IMR-90 (cell line): Measurements from ENCODE around the gene C14orf93. TPM values are rescaled to one million over a fixed set of nuclear protein-coding genes. Genes with fewer than 3 reads are reported as not detected.
A peak's percentile ranks its signal among the peaks of the same experiment; 100 is the strongest.

Experiments used
- ATAC-seq: fragments of 200-7000 bp; cut with Tn5 transposase; 2 replicates; pipeline ENCODE4 v1.9.1; 2020; ENCODE audit warnings: low read depth, mild to moderate bottlenecking, moderate library complexity
- BruUV-seq: library from RNA; stranded (reverse); fragments of 400-500 nt; replicated peaks from 2 replicates; lab custom pipeline; 2021; lab: Mats Ljungman, UMichigan
- CTCF ChIA-PET: fragments of 300-600 bp; formaldehyde crosslinking; extraction: SDS; loops from one replicate; lab custom pipeline; 2021; ENCODE audit warnings: antibody characterized with exemption; lab: Yijun Ruan, JAX
- POLR2A ChIA-PET: fragments of 300-600 bp; sonication (Branson Sonifier 250); formaldehyde crosslinking; loops from one replicate; lab custom pipeline; 2022; ENCODE audit warnings: antibody characterized with exemption; ENCODE audit not compliant: unreplicated experiment; lab: Charles Lee
- DNase-seq: peaks from one replicate; pipeline ENCODE4 v3.0.0; 2013
- H2AFZ ChIP-seq: replicated peaks from 2 replicates; pipeline ENCODE3; 2013; ENCODE audit warnings: low read length, mild to moderate bottlenecking; ENCODE audit not compliant: poor library complexity
- H2AK5ac ChIP-seq: 2 replicates; pipeline ENCODE4 v1.6.1; 2013; ENCODE audit warnings: low read depth, low read length, inconsistent platforms
- H2AK9ac ChIP-seq: replicated peaks from 2 replicates; pipeline ENCODE3; 2013; ENCODE audit warnings: mild to moderate bottlenecking, low read depth, low read length, moderate library complexity; ENCODE audit not compliant: poor library complexity
- H2BK120ac ChIP-seq: 2 replicates; pipeline ENCODE4 v1.6.1; 2013; ENCODE audit warnings: low read depth, low read length, inconsistent platforms
- H2BK15ac ChIP-seq: 3 replicates; pipeline ENCODE4 v1.6.1; 2013; ENCODE audit warnings: low read depth, low read length, inconsistent platforms
- H2BK20ac ChIP-seq: 2 replicates; pipeline ENCODE4 v1.6.1; 2013; ENCODE audit warnings: low read depth, mild to moderate bottlenecking, inconsistent platforms, low read length, moderate library complexity
- H2BK5ac ChIP-seq: 2 replicates; pipeline ENCODE4 v1.6.1; 2013; ENCODE audit warnings: mild to moderate bottlenecking, low read depth, low read length, inconsistent platforms; ENCODE audit not compliant: poor library complexity, severe bottlenecking
- H3K14ac ChIP-seq: replicated peaks from 2 replicates; pipeline ENCODE4 v1.6.1; 2013; ENCODE audit warnings: low read depth, low read length, inconsistent platforms
- H3K18ac ChIP-seq: 2 replicates; pipeline ENCODE4 v1.6.1; 2013; ENCODE audit warnings: low read depth, low read length, control low read depth
- H3K23ac ChIP-seq: 2 replicates; pipeline ENCODE4 v1.6.1; 2013; ENCODE audit warnings: low read depth, low read length, inconsistent platforms
- H3K27ac ChIP-seq: 2 replicates; pipeline ENCODE4 v1.5.1; 2013; ENCODE audit warnings: mild to moderate bottlenecking, control low read depth, low read length; ENCODE audit not compliant: insufficient read depth
- H3K27me3 ChIP-seq: 2 replicates; pipeline ENCODE4 v1.6.1; 2013; ENCODE audit warnings: low read length; ENCODE audit not compliant: control insufficient read depth, insufficient read depth
- H3K36me3 ChIP-seq: 2 replicates; pipeline ENCODE4 v1.6.1; 2013; ENCODE audit warnings: low read length, mixed read lengths; ENCODE audit not compliant: control insufficient read depth, insufficient read depth
- H3K4ac ChIP-seq: 2 replicates; pipeline ENCODE4 v1.6.1; 2013; ENCODE audit warnings: low read depth, low read length, inconsistent platforms
- H3K4me1 ChIP-seq: 2 replicates; pipeline ENCODE4 v1.6.1; 2013; ENCODE audit warnings: low read length, mixed read lengths; ENCODE audit not compliant: control insufficient read depth, insufficient read depth
- H3K4me2 ChIP-seq: 2 replicates; pipeline ENCODE4 v1.6.1; 2013; ENCODE audit warnings: low read depth, mild to moderate bottlenecking, control low read depth, low read length, moderate library complexity
- H3K4me3 ChIP-seq: 2 replicates; pipeline ENCODE4 v1.5.1; 2013; ENCODE audit warnings: low read depth, mild to moderate bottlenecking, control low read depth, low read length, moderate library complexity; ENCODE audit not compliant: insufficient read depth
- H3K56ac ChIP-seq: 2 replicates; pipeline ENCODE4 v1.6.1; 2013; ENCODE audit warnings: low read length, inconsistent platforms; ENCODE audit not compliant: insufficient read depth; ENCODE audit errors: extremely low read depth
- H3K79me1 ChIP-seq, 2 experiments: 2 replicates each; pipeline ENCODE4 v1.6.1; 2013; ENCODE audit warnings: low read length in 2 of 2, inconsistent platforms in 1 of 2, low read depth in 1 of 2
- H3K9ac ChIP-seq: 2 replicates; pipeline ENCODE4 v1.6.1; 2013; ENCODE audit warnings: low read depth, low read length, control low read depth
- H3K9me1 ChIP-seq: 2 replicates; pipeline ENCODE4 v1.6.1; 2013; ENCODE audit warnings: low read length, inconsistent platforms; ENCODE audit not compliant: insufficient read depth
- H3K9me3 ChIP-seq: 2 replicates; pipeline ENCODE4 v1.6.1; 2013; ENCODE audit warnings: low read length; ENCODE audit not compliant: control insufficient read depth, insufficient read depth
- H4K20me1 ChIP-seq: 2 replicates; pipeline ENCODE4 v1.6.1; 2013; ENCODE audit warnings: low read length, inconsistent platforms; ENCODE audit not compliant: insufficient read depth
- H4K5ac ChIP-seq: 2 replicates; pipeline ENCODE4 v1.6.1; 2013; ENCODE audit warnings: mild to moderate bottlenecking, low read depth, low read length, control low read depth
- H4K8ac ChIP-seq, 2 experiments: 2 replicates each; pipeline ENCODE4 v1.6.1; 2013; ENCODE audit warnings: low read depth in 2 of 2, low read length in 2 of 2, control low read depth in 1 of 2, inconsistent platforms in 1 of 2
- H4K91ac ChIP-seq: 2 replicates; pipeline ENCODE4 v1.6.1; 2013; ENCODE audit warnings: low read depth, low read length, inconsistent platforms; ENCODE audit not compliant: insufficient read depth
- CHD1 ChIP-seq: IDR thresholded peaks from 2 replicates; pipeline ENCODE4 v1.6.1; 2012; ENCODE audit warnings: low read depth, low read length, improper control_type of control experiment
- FOS ChIP-seq: fragments of 150-350 bp; IDR thresholded peaks from 2 replicates; pipeline ENCODE4 v1.6.1; 2016; ENCODE audit warnings: low read depth, low read length
- MAFK ChIP-seq: IDR thresholded peaks from 2 replicates; pipeline ENCODE4 v1.6.1; 2012; ENCODE audit warnings: low read depth, low read length, improper control_type of control experiment
- MAZ ChIP-seq: IDR thresholded peaks from 2 replicates; pipeline ENCODE4 v1.6.1; 2012; ENCODE audit warnings: low read depth, mild to moderate bottlenecking, low read length, improper control_type of control experiment, moderate library complexity, borderline replicate concordance
- NFE2L2 ChIP-seq: fragments of 150-350 bp; IDR thresholded peaks from 2 replicates; pipeline ENCODE4 v1.6.1; 2016; ENCODE audit warnings: low read depth, mild to moderate bottlenecking, low read length
- WGBS, 2 experiments: methylation state at CpG; one replicate each; pipeline versions ENCODE4 v1.1.5 to v1.1.7; 2013; ENCODE audit warnings: missing lambda C conversion rate in 2 of 2; ENCODE audit not compliant: insufficient read length in 1 of 2; ENCODE audit errors: extremely low coverage in 2 of 2; 5-methylcytosine and 5-hydroxymethylcytosine counted together
- dilution Hi-C: fragments of 300-500 bp; cut with HindIII; formaldehyde crosslinking; loops from one replicate; pipeline ENCODE4 v1.14.3; 2018; ENCODE audit warnings: low sequenced_read_pairs; ENCODE audit not compliant: unreplicated experiment
- in situ Hi-C: fragments of 300-500 bp; cut with MboI; formaldehyde crosslinking; loops from 3 replicates; pipeline ENCODE4 v1.14.3; 2019; ENCODE audit warnings: low sequenced_read_pairs, inconsistent platforms, mixed read lengths
- intact Hi-C: fragments of 100-400 bp; cut with micrococcal nuclease; formaldehyde crosslinking; loops from 2 replicates; pipeline ENCODE4 v1.10.0; 2022
- polyA plus RNA-seq, 3 experiments: library from polyadenylated mRNA; depleted of rRNA; stranded (reverse); fragments of >200 nt; gene quantifications; 2 replicates each; pipeline ENCODE4 v1.2.3, GENCODE V29; 2012; ENCODE audit warnings: low replicate concordance in 1 of 3
- total RNA-seq: library from RNA; depleted of rRNA; stranded (reverse); fragments of >200 nt; gene quantifications from 2 replicates; pipeline ENCODE4 v1.2.3, GENCODE V29; 2012
- TF ChIP-seq, protein P1 (sequence below): fragments of 150-350 bp; IDR thresholded peaks from 2 replicates; pipeline ENCODE4 v1.6.1; 2016; ENCODE audit warnings: low read depth, mild to moderate bottlenecking, low read length, moderate library complexity, borderline replicate concordance

Gene C14orf93
- total and polyA plus RNA-seq, 2 of the 4 experiments (the other 2 are of a cell fraction), result 5.4 to 5.7 TPM

DNA sequence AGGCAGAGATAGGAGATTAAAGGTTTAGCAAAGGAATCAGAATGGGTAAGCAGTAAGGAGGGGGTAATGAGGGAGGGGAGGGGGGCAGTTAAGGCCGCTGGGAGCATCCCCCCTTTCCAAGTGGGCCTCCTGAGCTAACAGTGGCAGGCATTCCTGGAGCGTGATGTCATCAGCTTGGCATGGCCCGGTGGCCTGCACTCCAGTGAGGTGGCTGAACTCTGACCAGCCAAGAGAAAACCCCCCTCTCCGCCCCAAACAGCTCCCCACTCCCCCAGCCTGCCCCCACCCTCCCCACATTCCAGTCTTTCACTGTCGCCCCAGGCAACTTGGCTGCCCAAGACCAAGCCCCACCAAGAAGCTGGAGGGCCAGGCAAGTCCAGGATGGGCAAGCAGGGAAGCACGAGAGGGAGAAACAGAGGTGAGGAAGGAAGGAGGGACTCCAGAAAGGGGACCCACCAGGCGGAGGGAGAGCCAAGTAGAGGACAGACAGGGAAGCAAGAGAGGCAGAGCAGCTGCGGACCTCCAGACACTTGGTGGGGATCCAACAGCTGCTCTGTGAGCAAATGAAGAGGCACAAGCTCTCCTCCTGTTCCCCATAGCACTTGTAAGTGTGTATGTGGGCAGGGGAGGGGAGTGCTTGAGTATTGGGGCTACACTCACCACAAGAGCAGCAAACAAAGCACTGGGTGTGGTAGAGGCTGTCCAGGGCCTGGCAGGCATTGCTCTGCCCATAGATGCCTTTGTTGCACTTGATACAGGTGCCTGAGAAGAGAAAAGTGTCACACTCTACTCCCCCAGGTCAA lies 32.1 kb downstream of the C14orf93 start:
- H3K23ac ChIP-seq, result peak overlapping the region; percentile 96
- 0% methylated on average over 1 of the region's 8 CpGs; no CpG with 5 or more reads in 1 of the 2 experiments for WGBS, 2 experiments
- peak overlapping the region; percentile 96 for H4K91ac ChIP-seq
- H3K9me1 ChIP-seq, result peaks cover 5% of the 10 kb centered on the region; the same call in 1 of the 2 replicates
- CTCF ChIA-PET, result interaction anchor here (0.7 to 1.8 kb wide), 7 partner anchors 8 to 143 kb away, joined by 3 to 12 read pairs (median 4); no protein-coding TSS in a partner anchor
- H2AK9ac ChIP-seq, result peak overlapping the region; percentile 94
- TF ChIP-seq MAZ, result no peak; the same call in 1 of the 2 replicates
- TF ChIP-seq, protein P1, sequence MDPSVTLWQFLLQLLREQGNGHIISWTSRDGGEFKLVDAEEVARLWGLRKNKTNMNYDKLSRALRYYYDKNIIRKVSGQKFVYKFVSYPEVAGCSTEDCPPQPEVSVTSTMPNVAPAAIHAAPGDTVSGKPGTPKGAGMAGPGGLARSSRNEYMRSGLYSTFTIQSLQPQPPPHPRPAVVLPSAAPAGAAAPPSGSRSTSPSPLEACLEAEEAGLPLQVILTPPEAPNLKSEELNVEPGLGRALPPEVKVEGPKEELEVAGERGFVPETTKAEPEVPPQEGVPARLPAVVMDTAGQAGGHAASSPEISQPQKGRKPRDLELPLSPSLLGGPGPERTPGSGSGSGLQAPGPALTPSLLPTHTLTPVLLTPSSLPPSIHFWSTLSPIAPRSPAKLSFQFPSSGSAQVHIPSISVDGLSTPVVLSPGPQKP, result no peak
- no peak for TF ChIP-seq CHD1
- TF ChIP-seq NFE2L2, result no peak
- TF ChIP-seq FOS, result peak; percentile 31; the same call in 1 of the 2 replicates
- TF ChIP-seq MAFK, result no peak
- H4K8ac ChIP-seq, result peak overlapping the region; percentile 84 to 89
- peak overlapping the region; percentile 88 for H3K56ac ChIP-seq
- intact Hi-C loops, result no loop called here
- peak overlapping the region; percentile 71 for H3K9ac ChIP-seq
- H2BK15ac ChIP-seq, result peak overlapping the region; percentile 85; the same call in 2 of the 3 replicates
- H2BK20ac ChIP-seq, result peak overlapping the region; percentile 71
- in situ Hi-C loops, result no loop called here
- peaks cover 38% of the 10 kb centered on the region for H4K20me1 ChIP-seq
- peaks cover 35 to 72% of the 10 kb centered on the region in 2 experiments for H3K79me1 ChIP-seq
- peak overlapping the region; percentile 96 for H3K4ac ChIP-seq
- no peaks in the 10 kb centered on the region for H3K9me3 ChIP-seq
- H2BK120ac ChIP-seq, result peak overlapping the region; percentile 89
- dilution Hi-C loops, result no loop called here
- DNase-seq (peak; percentile 67), ATAC-seq (peak; percentile 38)
- BruUV-seq, result no TSS peak
- peak overlapping the region; percentile 91 for H3K14ac ChIP-seq
- peak overlapping the region; percentile 86 for H2BK5ac ChIP-seq
- peaks cover 41% of the 10 kb centered on the region for H3K4me1 ChIP-seq
- peak overlapping the region; percentile 64 for H2AFZ ChIP-seq
- no peaks in the 10 kb centered on the region for H3K27me3 ChIP-seq
- peak overlapping the region; percentile 97 for H3K27ac ChIP-seq
- peak overlapping the region; percentile 7; the same call in 1 of the 2 replicates for H3K4me3 ChIP-seq
- H3K36me3 ChIP-seq, result peaks cover 42% of the 10 kb centered on the region
- H3K18ac ChIP-seq, result peak overlapping the region; percentile 90
- peak overlapping the region; percentile 92 for H3K4me2 ChIP-seq
- peak overlapping the region; percentile 97 for H2AK5ac ChIP-seq
- POLR2A ChIA-PET, result interaction anchor here (0.5 to 1.4 kb wide), 7 partner anchors 9 to 342 kb away, joined by 3 to 12 read pairs (median 3); no protein-coding TSS in a partner anchor
- peak overlapping the region; percentile 79 for H4K5ac ChIP-seq
